Karpas-422 (cell line): ENCODE measurements around the gene MTA3. TPM values are rescaled to one million over a fixed set of nuclear protein-coding genes. Genes with fewer than 3 reads are reported as not detected.

ENCODE experiments used
- DNase-seq: peaks from one replicate; pipeline ENCODE4 v3.0.0-alpha.2; 2015
- H2AFZ ChIP-seq: fragments of 200-600 bp; sonication (generic); 2 replicates; pipeline ENCODE4 v1.6.1; 2014; ENCODE audit warnings: antibody characterized with exemption, low read length, mixed read lengths
- H3K27ac ChIP-seq: fragments of 200-600 bp; sonication (generic); 2 replicates; pipeline ENCODE4 v1.5.1; 2014; ENCODE audit warnings: mild to moderate bottlenecking, low read length, moderate library complexity
- H3K27me3 ChIP-seq: fragments of 200-600 bp; sonication (generic); 2 replicates; pipeline ENCODE4 v1.6.1; 2014; ENCODE audit warnings: low read length, mixed read lengths
- H3K36me3 ChIP-seq: fragments of 200-600 bp; sonication (generic); 2 replicates; pipeline ENCODE4 v1.6.1; 2014; ENCODE audit warnings: low read length, mixed read lengths; ENCODE audit not compliant: insufficient read depth
- H3K4me1 ChIP-seq: fragments of 200-600 bp; sonication (generic); 2 replicates; pipeline ENCODE4 v1.6.1; 2014; ENCODE audit warnings: mild to moderate bottlenecking, low read length, mixed read lengths
- H3K4me2 ChIP-seq: fragments of 200-600 bp; sonication (generic); 2 replicates; pipeline ENCODE4 v1.6.1; 2014; ENCODE audit warnings: low read length, low read depth, mild to moderate bottlenecking; ENCODE audit not compliant: poor library complexity, severe bottlenecking
- H3K4me3 ChIP-seq: fragments of 200-600 bp; sonication (generic); 2 replicates; pipeline ENCODE4 v1.5.1; 2014; ENCODE audit warnings: mild to moderate bottlenecking, antibody characterized with exemption, low read length, mixed read lengths
- H3K79me2 ChIP-seq: fragments of 200-600 bp; sonication (generic); 2 replicates; pipeline ENCODE4 v1.6.1; 2014; ENCODE audit warnings: mild to moderate bottlenecking, low read length, mixed read lengths
- H3K9ac ChIP-seq: fragments of 200-600 bp; sonication (generic); 2 replicates; pipeline ENCODE4 v1.6.0; 2014; ENCODE audit warnings: low read length
- H3K9me2 ChIP-seq: fragments of 200-600 bp; sonication (generic), shearing (Covaris generic); replicated peaks from 2 replicates; pipeline ENCODE4 v1.6.0; 2014; ENCODE audit warnings: mild to moderate bottlenecking, low read length, moderate library complexity; ENCODE audit not compliant: insufficient read depth
- H3K9me3 ChIP-seq: fragments of 300-700, 200-600 bp; sonication (generic); 2 replicates; pipeline ENCODE4 v1.6.1; 2014; ENCODE audit warnings: low read length, mixed read lengths
- H4K20me1 ChIP-seq: fragments of 200-600 bp; sonication (generic); 2 replicates; pipeline ENCODE4 v1.6.1; 2014; ENCODE audit warnings: mild to moderate bottlenecking, antibody characterized with exemption, low read length, low read depth; ENCODE audit not compliant: insufficient read depth
- total RNA-seq: library from RNA; depleted of rRNA; stranded (reverse); fragments of >200 nt; shearing (Covaris generic); gene quantifications from 2 replicates; pipeline ENCODE4 v1.2.3, GENCODE V29; 2014; ENCODE audit warnings: low replicate concordance

The MTA3 gene
- total RNA-seq, 1 experiment from 2014 or later: 149 TPM

- no peaks in the 10 kb centered on the region for H3K9me2 ChIP-seq
- no peak for DNase-seq
- H3K79me2 ChIP-seq: peaks cover 94% of the 10 kb centered on the region
- no peak overlapping the region for H3K4me3 ChIP-seq
- no peaks in the 10 kb centered on the region for H3K27me3 ChIP-seq
- peaks cover 66% of the 10 kb centered on the region for H3K36me3 ChIP-seq
- no peak overlapping the region for H3K4me2 ChIP-seq
- H3K9me3 ChIP-seq: no peaks in the 10 kb centered on the region
- peaks cover 43% of the 10 kb centered on the region for H4K20me1 ChIP-seq
- peaks cover 30% of the 10 kb centered on the region for H3K4me1 ChIP-seq
- H3K27ac ChIP-seq: peak overlapping the region; percentile 54
- no peak overlapping the region for H2AFZ ChIP-seq
- H3K9ac ChIP-seq: no peak overlapping the region
These were observed 19.2 kb downstream of the MTA3 start for GRCh38 chr2:42587526-42588117.

- Histone ChIP-seq H3K9me3 (no peaks in the 10 kb centered on the region), H3K79me2 (peaks cover 92% of the 10 kb centered on the region), H4K20me1 (peaks cover 38% of the 10 kb centered on the region), H3K27ac (peak overlapping the region; percentile 54), H3K36me3 (peaks cover 62% of the 10 kb centered on the region), H3K9ac (no peak overlapping the region), H2AFZ (no peak overlapping the region), H3K27me3 (no peaks in the 10 kb centered on the region), H3K4me1 (peaks cover 30% of the 10 kb centered on the region), H3K4me3 (no peak overlapping the region), H3K9me2 (no peaks in the 10 kb centered on the region), H3K4me2 (no peak overlapping the region)
- DNase-seq: no peak
These were observed 19.7 kb downstream of the MTA3 start for GRCh38 chr2:42588121-42588520.

GRCh38 chr2:42590176-42590575 lies 21.7 kb downstream of the MTA3 start:
- H3K9ac ChIP-seq: no peak overlapping the region
- no peak overlapping the region for H3K4me3 ChIP-seq
- peak overlapping the region; percentile 8 for H3K27ac ChIP-seq
- peaks cover 50% of the 10 kb centered on the region for H3K36me3 ChIP-seq
- no peaks in the 10 kb centered on the region for H3K9me3 ChIP-seq
- H2AFZ ChIP-seq: no peak overlapping the region
- H3K4me1 ChIP-seq: peaks cover 30% of the 10 kb centered on the region
- H3K9me2 ChIP-seq: no peaks in the 10 kb centered on the region
- no peak for DNase-seq
- peaks cover 32% of the 10 kb centered on the region for H4K20me1 ChIP-seq
- no peaks in the 10 kb centered on the region for H3K27me3 ChIP-seq
- H3K4me2 ChIP-seq: no peak overlapping the region
- peaks cover 91% of the 10 kb centered on the region for H3K79me2 ChIP-seq

- Histone ChIP-seq H3K27me3 (no peaks in the 10 kb centered on the region), H3K36me3 (peaks cover 36% of the 10 kb centered on the region), H3K9me2 (no peaks in the 10 kb centered on the region)
These were observed 24.9 kb downstream of the MTA3 start for GRCh38 chr2:42593282-42593681.

GRCh38 chr2:42598656-42599055 lies 30.2 kb downstream of the MTA3 start:
- H3K27me3 ChIP-seq: no peaks in the 10 kb centered on the region
- no peak overlapping the region for H3K9ac ChIP-seq
- peak overlapping the region; percentile 39 for H3K27ac ChIP-seq
- peak; percentile 58 for DNase-seq
- H3K4me2 ChIP-seq: no peak overlapping the region
- no peak overlapping the region for H3K4me3 ChIP-seq
- H3K79me2 ChIP-seq: peaks cover 96% of the 10 kb centered on the region
- H3K4me1 ChIP-seq: peaks cover 27% of the 10 kb centered on the region
- peaks cover 24% of the 10 kb centered on the region for H4K20me1 ChIP-seq
- no peaks in the 10 kb centered on the region for H3K9me2 ChIP-seq
- peaks cover 16% of the 10 kb centered on the region for H3K36me3 ChIP-seq
- H3K9me3 ChIP-seq: no peaks in the 10 kb centered on the region
- no peak overlapping the region for H2AFZ ChIP-seq

More at GRCh38 chr2:42593282-42593681, 24.9 kb downstream of the MTA3 start:
- Histone ChIP-seq H3K4me1 (peaks cover 20% of the 10 kb centered on the region), H3K27ac (no peak overlapping the region), H3K79me2 (peaks cover 92% of the 10 kb centered on the region), H4K20me1 (peaks cover 28% of the 10 kb centered on the region), H3K9ac (no peak overlapping the region), H3K4me2 (no peak overlapping the region), H3K4me3 (no peak overlapping the region), H3K9me3 (no peaks in the 10 kb centered on the region), H2AFZ (no peak overlapping the region)
- DNase-seq: no peak

- Histone ChIP-seq H3K9me2 (no peaks in the 10 kb centered on the region), H3K4me2 (no peak overlapping the region), H3K27me3 (no peaks in the 10 kb centered on the region), H3K4me3 (no peak overlapping the region), H4K20me1 (peaks cover 26% of the 10 kb centered on the region), H3K4me1 (peaks cover 27% of the 10 kb centered on the region), H3K9ac (no peak overlapping the region), H2AFZ (no peak overlapping the region), H3K36me3 (peaks cover 18% of the 10 kb centered on the region), H3K79me2 (peaks cover 82% of the 10 kb centered on the region), H3K27ac (no peak overlapping the region), H3K9me3 (no peaks in the 10 kb centered on the region)
- DNase-seq: no peak
These were observed 32.6 kb downstream of the MTA3 start for GRCh38 chr2:42601076-42601475.

- DNase-seq: no peak
- no peaks in the 10 kb centered on the region for H3K9me3 ChIP-seq
- H3K36me3 ChIP-seq: peaks cover 12% of the 10 kb centered on the region
- H4K20me1 ChIP-seq: peaks cover 20% of the 10 kb centered on the region
- peak overlapping the region; percentile 7; the same call in 1 of the 2 replicates for H3K27ac ChIP-seq
- H3K4me1 ChIP-seq: peaks cover 27% of the 10 kb centered on the region
- H3K79me2 ChIP-seq: peaks cover 73% of the 10 kb centered on the region
- no peak overlapping the region for H2AFZ ChIP-seq
- no peak overlapping the region for H3K4me3 ChIP-seq
- no peaks in the 10 kb centered on the region for H3K27me3 ChIP-seq
- H3K4me2 ChIP-seq: no peak overlapping the region
- no peaks in the 10 kb centered on the region for H3K9me2 ChIP-seq
- no peak overlapping the region for H3K9ac ChIP-seq
These were observed 33.9 kb downstream of the MTA3 start for GRCh38 chr2:42602218-42602875.

- H3K4me1 ChIP-seq: peaks cover 27% of the 10 kb centered on the region
- no peaks in the 10 kb centered on the region for H3K9me3 ChIP-seq
- peak overlapping the region; percentile 7; the same call in 1 of the 2 replicates for H3K27ac ChIP-seq
- DNase-seq: peak; percentile 41
- no peaks in the 10 kb centered on the region for H3K9me2 ChIP-seq
- no peak overlapping the region for H3K9ac ChIP-seq
- no peak overlapping the region for H3K4me2 ChIP-seq
- no peaks in the 10 kb centered on the region for H3K27me3 ChIP-seq
- H4K20me1 ChIP-seq: peaks cover 23% of the 10 kb centered on the region
- H2AFZ ChIP-seq: no peak overlapping the region
- H3K36me3 ChIP-seq: peaks cover 12% of the 10 kb centered on the region
- H3K4me3 ChIP-seq: no peak overlapping the region
- H3K79me2 ChIP-seq: peaks cover 74% of the 10 kb centered on the region
These were observed 34.4 kb downstream of the MTA3 start for GRCh38 chr2:42602876-42603219.
